Activated T-cell treated with anti-CD3 and anti-CD28 coated beads for 48 hours (primary cell): ENCODE results near the gene C14orf180.

Source experiments
- DNase-seq: peaks from one replicate; pipeline ENCODE4 v3.0.0-alpha.2; 2020; ENCODE audit warnings: low read depth

The C14orf180 gene

GRCh38 chr14:104579507-104579906 is at the start of gene C14orf180:
TSS of gene C14orf180 (plus strand) at chr14:104579764. CDS start at chr14:104586431, 6,667 bp downstream.
- no peak for DNase-seq

DNA sequence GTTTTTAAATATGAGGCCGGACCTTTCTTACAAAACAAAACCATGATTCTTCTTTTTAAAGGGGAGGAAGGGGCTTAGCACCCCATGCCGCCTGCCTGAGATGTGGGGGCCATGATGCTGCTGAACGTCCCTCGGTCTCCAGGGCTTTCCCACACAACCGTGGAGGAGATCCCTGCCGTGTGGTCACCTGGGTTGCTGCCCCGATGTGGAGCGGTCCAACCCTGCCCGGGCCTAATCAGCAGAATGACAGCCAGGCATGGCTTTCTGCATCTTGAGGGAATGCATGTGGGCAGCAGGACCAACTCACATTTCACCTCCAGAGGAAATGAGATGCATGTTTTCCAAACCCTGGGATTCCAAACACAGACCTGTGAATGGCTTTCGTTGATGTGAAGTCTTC is 48.9 kb upstream of the C14orf180 start:
- DNase-seq = no peak

DNA sequence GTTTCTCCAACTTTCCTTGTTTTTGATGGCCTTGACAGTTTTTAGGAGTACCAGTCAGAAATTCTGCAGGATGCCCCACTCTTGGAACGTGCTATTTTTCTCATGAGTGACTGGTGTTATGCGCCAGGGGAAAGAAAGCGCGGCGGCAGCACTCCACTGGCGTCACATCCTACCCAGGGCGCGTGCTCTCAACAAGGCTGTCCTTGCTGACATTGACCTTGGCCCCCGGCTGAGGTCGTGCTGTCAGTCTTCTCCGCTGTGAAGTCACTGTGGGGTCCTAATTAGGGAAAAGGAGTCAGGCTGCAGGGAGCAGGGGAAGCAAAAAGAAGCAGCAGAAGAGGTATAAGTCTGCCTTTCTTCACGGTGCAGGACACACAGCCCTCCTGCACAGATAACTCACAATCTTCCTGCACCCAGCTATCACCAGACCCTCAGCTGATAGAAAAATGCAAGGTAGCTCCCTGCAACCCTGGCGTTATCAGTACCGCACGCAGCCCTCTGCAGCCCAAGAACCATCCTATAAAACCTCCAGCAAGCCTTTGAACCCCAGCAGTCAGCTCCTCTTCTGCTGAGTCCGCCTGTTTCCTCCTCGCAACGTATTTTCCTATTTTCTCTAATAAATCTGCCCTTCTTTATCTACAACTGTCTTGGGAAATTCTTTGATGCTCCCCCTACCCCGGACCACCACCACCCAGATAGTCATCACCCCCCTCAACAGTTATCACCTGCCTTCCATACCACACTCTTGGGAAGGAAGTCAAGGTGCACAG is 48.0 kb upstream of the C14orf180 start:
- no peak for DNase-seq

DNA sequence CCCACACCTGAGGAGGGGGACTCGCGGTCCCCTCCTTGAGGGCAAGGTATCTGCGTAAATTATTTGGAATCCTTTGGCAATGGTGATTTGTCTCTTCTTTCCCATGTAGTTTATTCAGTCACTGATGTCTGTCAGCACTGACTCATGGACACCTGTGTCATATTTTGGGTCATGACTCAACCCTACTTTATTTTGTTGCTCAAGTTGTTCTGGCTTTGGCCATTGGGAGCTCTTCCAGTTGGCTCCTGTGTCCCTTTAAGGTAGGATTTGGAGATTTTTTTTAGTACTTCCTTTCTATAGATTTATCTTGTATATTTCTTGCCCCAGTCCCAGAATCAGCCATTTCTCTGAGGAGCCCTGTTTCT is 47.4 kb upstream of the C14orf180 start:
- DNase-seq = no peak

GRCh38 chr14:104534036-104534435 is 45.5 kb upstream of the C14orf180 start:
- DNase-seq = no peak

- no peak for DNase-seq
Observed at GRCh38 chr14:104536942-104537612, 42.5 kb upstream of the C14orf180 start.

GRCh38 chr14:104537613-104537988 is 42.0 kb upstream of the C14orf180 start:
- no peak for DNase-seq

DNA sequence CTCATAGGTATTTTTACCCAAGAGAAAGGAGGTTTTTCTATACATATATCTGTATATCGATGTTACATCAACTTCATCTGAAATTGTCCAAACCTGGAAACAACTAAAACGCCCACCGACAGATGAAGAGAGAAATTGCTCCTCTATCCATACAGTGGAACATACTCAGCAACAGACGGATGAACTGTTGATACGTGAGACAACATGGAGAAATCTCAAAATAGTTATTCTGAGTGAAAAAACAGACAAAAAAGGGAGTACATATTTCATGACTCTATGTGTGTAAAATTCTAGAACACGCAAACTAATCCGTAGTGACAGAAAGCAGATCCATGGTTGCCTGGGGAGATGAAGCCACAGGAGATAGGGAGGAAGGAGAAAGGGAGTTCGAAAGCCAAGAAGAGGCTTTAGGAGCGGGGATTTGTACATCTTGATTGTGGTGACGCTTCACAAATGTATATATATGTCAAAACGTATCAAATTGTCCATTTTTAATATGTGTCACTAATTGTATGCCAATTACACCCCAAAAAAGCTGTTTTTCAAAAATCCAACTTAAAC is 37.6 kb upstream of the C14orf180 start:
- DNase-seq = no peak

DNA sequence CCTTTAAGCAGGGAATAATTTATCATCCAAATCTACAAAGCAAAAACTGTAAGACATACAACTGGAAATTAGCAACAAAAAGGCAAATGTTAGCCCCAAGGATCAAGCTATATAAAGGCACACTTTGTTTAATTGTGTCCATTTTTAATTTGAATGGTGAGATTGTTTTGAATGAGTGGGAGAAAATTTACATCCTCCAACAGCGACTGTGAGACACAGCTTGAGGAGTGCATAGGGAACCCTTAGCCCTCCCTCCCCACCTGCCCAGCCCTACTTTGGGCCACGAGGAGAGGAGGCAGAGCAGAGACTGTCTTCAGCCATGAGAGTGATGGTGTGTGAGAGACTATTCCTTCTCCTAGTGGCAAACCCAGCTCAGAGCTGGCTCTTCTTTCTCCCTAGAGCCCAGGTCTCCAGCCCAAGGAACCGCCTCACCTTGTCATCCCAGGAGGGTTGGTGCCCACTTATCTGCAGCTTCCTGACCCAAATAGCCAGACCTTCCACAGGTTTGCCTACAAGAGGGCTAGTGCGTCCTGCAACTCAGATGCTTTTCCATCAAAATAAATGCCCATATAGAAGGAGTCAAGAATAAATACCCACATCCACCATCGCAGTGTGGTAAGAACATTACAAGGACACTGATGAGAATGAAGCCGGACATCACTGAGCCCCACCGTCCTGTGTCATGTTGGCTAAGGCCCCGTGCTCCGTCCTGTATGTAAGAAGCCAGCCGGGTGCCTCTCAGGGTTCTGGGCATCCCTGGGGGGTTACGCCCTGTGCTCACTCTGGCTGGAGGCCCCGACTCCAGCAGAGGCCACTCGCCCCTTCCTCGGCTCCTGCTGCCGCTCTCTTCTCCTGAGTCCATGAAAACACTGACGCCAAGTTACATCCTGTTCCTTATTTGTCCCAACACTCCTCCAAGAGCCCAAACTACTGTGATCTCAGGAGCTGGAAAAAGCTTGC is 36.4 kb upstream of the C14orf180 start:
- no peak for DNase-seq

GRCh38 chr14:104544362-104544961 is 35.1 kb upstream of the C14orf180 start:
- DNase-seq = no peak

- no peak for DNase-seq
Observed at GRCh38 chr14:104545151-104545941, 34.2 kb upstream of the C14orf180 start.

- DNase-seq = no peak
Observed at GRCh38 chr14:104545942-104546501, 33.5 kb upstream of the C14orf180 start.

- DNase-seq = no peak
Observed at GRCh38 chr14:104546591-104547309, 32.8 kb upstream of the C14orf180 start.

DNA sequence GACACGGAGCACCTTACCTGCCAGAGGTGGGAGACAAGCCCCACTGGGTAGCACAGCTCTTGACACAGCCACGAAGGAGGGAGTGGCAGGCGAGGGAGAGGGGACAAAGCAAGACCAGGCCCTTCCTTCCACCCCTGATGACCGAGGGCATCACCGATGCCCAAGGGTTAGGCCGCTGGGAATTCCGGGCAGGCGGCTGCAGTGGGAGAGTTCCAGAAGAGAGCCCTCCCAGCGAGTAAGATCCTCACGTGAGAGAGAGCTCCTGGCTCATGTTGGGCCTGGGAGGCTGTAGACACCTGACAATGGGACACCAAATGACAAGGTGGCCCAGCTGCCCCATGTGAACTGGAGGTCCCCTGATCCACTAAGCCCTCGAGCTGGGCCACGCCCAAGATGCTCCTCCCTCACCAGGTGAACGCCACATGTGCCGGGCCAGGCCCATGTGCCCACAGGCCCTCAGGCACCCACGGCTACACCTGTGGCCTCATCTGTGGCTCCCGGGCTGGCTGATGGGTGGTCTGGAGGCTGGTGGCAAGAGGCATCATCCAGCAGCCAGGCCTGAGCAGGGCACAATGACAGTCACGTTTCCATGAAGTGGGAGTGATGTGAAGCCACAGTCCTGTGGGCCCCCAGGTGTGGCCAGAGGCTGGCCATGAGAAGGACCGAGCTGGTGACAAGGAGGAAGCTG is 32.1 kb upstream of the C14orf180 start:
- no peak for DNase-seq

GRCh38 chr14:104547998-104548700 is 31.4 kb upstream of the C14orf180 start:
- no peak for DNase-seq

DNA sequence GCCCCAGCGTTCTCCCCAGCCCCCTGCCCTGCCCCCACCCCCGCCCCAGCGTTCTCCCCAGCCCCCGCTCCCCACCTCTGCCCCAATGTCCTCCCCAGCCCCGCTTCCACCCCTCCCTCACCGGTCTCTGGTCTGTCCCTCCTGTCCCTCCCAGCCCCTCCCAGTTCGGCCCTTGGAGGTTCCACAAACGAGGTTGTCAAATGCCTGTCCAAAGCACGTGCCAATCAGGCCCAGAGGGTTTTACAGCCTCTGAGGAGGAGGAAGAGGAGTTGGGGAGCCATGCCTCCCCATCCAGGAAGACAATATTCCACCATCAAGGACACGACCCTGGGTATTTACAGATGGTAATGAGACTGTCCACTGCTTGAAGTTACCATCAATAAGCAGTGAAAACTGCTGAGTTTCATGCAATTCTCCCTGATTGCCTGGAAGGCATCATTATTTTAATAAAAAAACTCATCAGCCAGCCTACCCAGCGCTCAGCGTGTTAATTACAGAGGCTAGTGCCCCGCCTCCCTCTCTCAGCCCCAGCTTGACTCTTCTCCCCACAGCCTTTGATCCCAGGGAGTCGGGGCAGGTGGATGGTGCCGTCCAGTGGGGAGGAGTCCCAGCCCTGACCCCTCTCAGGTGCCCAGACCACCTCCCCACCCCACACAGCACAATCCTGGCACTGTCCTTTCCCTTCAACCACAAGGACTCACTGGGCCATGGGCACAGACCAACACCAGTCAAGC is 30.6 kb upstream of the C14orf180 start:
- no peak for DNase-seq

DNA sequence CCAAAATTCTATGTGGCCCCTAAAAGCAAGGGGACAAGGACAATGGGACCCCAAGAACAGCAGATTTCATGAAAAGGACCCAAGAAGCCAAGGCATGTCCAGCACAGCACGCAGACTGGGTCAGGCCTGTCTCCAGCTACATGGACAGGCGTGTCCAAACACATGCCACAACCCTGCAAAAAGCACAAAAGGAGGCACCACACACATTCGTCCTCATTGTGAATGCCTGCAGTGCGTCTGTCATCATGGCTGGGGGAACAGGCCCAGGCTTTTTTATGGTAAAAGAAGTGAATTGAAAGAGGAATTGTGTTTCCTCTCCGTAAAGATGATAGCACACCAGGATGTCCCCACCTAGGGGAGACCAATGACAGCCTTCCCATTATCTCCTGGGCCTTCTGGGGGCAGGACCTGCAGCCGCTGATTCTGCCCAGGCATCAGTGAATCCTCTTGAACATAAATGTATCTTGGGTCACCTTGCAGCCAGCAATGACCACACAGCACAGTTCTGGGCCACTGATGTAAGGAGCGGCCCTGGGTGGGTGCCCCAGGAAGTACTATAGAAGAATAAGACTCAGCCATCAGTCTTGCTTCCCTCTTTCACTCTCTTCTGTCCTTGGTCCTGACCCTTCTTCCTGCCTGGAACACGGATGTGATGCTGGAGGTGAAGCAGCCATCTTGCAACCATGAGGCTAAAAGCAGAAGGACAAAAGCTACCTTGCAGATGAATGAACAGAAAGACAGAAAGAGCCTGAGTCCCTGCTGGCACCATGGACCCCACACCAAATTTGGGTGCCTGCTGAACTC is 29.8 kb upstream of the C14orf180 start:
- no peak for DNase-seq
